AG04450 (cell line): Measurements from ENCODE around the gene ABHD11. TPM values are rescaled to one million over a fixed set of nuclear protein-coding genes. Genes with fewer than 3 reads are reported as not detected.

Experiments
- CTCF ChIA-PET: fragments of 300-600, 350-600 bp; formaldehyde crosslinking; extraction: SDS; loops from one replicate; lab custom pipeline; 2022; ENCODE audit warnings: antibody characterized with exemption, inconsistent platforms; lab: Charles Lee
- POLR2A ChIA-PET: fragments of 350-600 bp; formaldehyde crosslinking; extraction: SDS; loops from one replicate; lab custom pipeline; 2021; ENCODE audit warnings: antibody characterized with exemption, inconsistent platforms; lab: Yijun Ruan, JAX
- DNase-seq: peaks from one replicate; pipeline ENCODE4 v3.0.0-alpha.2; 2011; ENCODE audit warnings: low read depth, low spot score
- H3K27ac ChIP-seq: one replicate; pipeline ENCODE4 v1.5.1; 2012; ENCODE audit warnings: low read depth, low read length, control low read depth
- H3K27me3 ChIP-seq: one replicate; pipeline ENCODE4 v1.6.0; 2012; ENCODE audit warnings: low read length; ENCODE audit not compliant: control insufficient read depth, insufficient read depth
- H3K4me3 ChIP-seq: 2 replicates; pipeline ENCODE4 v1.5.1; 2011; ENCODE audit warnings: mild to moderate bottlenecking, low read depth, low read length, control low read depth
- H3K9me3 ChIP-seq: 2 replicates; pipeline ENCODE4 v1.5.1; 2012; ENCODE audit warnings: low read length; ENCODE audit not compliant: control insufficient read depth, insufficient read depth
- polyA plus RNA-seq: library from polyadenylated mRNA; depleted of rRNA; stranded (reverse); fragments of >200 nt; gene quantifications from 2 replicates; pipeline ENCODE4 v1.2.3, GENCODE V29; 2011
- TF ChIP-seq, protein P1 (sequence below): IDR thresholded peaks from 2 replicates; pipeline ENCODE4 v1.5.1; 2011; ENCODE audit warnings: low read depth, low read length, control low read depth, inconsistent platforms

ABHD11 gene
- polyA plus RNA-seq, 1 experiment: 5.1 TPM

DNA sequence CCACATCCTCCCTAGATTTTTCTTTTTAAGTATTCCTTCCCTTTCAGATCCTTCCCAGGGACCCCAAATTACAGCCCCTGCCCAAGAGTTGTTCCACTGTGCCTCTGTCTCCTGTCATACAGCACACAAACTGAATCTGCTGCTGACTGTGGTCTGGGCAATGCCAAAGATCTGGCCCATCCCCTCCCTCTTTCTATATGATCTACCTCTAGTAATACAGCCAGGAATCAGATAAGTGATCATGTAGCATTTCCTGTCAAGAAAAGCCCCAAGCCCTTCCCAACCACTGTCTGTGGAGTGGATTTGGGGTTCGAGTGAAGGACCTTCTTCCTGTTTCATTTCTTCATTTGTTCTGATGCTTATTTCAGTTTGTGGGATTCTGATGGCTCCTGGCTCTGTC is 25.8 kb downstream of the ABHD11 start:
- Histone ChIP-seq H3K4me3 (no peak overlapping the region), H3K9me3 (no peaks in the 10 kb centered on the region; the same call in 1 of the 2 replicates), H3K27me3 (no peaks in the 10 kb centered on the region), H3K27ac (no peak overlapping the region)
- ChIA-PET CTCF (no interaction called here), POLR2A (interaction anchor here (0.5 to 0.6 kb wide), 2 partner anchors 16 to 407 kb away, joined by 3 to 4 read pairs; no protein-coding TSS in a partner anchor)
- TF ChIP-seq, protein P1, sequence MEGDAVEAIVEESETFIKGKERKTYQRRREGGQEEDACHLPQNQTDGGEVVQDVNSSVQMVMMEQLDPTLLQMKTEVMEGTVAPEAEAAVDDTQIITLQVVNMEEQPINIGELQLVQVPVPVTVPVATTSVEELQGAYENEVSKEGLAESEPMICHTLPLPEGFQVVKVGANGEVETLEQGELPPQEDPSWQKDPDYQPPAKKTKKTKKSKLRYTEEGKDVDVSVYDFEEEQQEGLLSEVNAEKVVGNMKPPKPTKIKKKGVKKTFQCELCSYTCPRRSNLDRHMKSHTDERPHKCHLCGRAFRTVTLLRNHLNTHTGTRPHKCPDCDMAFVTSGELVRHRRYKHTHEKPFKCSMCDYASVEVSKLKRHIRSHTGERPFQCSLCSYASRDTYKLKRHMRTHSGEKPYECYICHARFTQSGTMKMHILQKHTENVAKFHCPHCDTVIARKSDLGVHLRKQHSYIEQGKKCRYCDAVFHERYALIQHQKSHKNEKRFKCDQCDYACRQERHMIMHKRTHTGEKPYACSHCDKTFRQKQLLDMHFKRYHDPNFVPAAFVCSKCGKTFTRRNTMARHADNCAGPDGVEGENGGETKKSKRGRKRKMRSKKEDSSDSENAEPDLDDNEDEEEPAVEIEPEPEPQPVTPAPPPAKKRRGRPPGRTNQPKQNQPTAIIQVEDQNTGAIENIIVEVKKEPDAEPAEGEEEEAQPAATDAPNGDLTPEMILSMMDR: no peak
- no peak for DNase-seq

DNA sequence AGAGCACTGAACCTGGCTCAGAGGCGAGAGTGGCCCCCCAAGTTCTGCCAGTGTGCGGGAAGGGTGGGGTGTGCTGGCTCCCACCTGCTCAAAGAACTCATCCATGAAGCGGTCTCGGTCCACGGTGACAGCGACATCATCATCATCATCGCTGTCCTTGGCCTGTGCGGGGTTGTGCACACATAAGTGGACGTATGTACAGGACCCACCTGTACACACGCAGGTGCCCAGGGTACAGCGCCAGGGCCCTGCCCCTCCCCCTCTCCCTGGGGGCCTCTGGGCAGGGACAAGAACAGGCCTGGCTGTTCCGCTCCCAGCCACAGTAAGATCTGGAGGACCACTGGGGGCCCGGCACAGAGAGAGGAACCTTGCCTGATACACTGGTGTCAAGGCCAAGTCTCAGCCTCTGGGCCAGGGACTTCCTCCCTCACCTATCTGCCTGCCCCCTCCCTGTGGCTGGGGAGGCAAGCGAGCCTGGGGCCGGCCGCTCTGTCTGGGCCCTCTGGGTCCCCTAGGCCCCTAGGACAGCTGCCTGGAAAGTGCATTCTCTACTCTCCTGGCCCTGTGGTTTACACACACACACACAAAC is 29.5 kb downstream of the ABHD11 start:
- Histone ChIP-seq H3K27me3 (no peaks in the 10 kb centered on the region), H3K4me3 (no peak overlapping the region), H3K27ac (no peak overlapping the region), H3K9me3 (no peaks in the 10 kb centered on the region; the same call in 1 of the 2 replicates)
- DNase-seq: no peak
- TF ChIP-seq, protein P1: no peak
- ChIA-PET POLR2A (no interaction called here), CTCF (no interaction called here)

DNA sequence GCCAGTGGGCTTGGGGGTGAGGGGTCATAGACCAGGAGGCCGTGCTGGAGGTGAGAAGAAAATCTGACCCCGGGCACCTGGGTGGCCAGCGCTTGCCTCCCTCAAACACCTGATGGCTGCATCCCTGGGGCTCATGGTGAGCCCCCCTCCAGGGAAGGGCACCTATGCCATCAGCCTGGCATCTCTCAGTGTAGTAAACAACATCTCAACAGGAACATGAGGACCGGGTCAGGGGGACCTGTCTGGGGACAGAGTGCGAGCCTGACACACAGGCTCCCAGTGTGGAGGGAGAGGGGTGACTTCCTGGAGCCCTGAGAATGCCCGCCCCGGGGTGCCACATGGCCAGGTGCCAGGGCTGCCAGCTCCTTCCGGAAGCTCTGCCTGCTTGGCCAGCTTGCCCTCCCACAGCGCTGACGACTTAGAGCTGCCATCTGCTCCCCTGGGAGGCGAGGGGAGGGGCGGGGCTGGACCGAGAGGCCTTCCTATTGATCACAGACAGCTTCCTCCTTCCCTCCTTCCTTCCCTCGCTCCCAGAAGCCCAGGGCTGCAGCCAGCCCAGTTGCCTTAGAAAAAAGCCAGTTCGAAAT is 31.5 kb downstream of the ABHD11 start:
- no peak overlapping the region for H3K27ac ChIP-seq
- TF ChIP-seq, protein P1: no peak
- POLR2A ChIA-PET: interaction anchor here (1.5 kb wide), 1 partner anchor 8 kb away, joined by 5 read pairs; no protein-coding TSS in a partner anchor
- no peaks in the 10 kb centered on the region; the same call in 1 of the 2 replicates for H3K9me3 ChIP-seq
- no peak for DNase-seq
- no peaks in the 10 kb centered on the region for H3K27me3 ChIP-seq
- CTCF ChIA-PET: no interaction called here
- H3K4me3 ChIP-seq: no peak overlapping the region

DNA sequence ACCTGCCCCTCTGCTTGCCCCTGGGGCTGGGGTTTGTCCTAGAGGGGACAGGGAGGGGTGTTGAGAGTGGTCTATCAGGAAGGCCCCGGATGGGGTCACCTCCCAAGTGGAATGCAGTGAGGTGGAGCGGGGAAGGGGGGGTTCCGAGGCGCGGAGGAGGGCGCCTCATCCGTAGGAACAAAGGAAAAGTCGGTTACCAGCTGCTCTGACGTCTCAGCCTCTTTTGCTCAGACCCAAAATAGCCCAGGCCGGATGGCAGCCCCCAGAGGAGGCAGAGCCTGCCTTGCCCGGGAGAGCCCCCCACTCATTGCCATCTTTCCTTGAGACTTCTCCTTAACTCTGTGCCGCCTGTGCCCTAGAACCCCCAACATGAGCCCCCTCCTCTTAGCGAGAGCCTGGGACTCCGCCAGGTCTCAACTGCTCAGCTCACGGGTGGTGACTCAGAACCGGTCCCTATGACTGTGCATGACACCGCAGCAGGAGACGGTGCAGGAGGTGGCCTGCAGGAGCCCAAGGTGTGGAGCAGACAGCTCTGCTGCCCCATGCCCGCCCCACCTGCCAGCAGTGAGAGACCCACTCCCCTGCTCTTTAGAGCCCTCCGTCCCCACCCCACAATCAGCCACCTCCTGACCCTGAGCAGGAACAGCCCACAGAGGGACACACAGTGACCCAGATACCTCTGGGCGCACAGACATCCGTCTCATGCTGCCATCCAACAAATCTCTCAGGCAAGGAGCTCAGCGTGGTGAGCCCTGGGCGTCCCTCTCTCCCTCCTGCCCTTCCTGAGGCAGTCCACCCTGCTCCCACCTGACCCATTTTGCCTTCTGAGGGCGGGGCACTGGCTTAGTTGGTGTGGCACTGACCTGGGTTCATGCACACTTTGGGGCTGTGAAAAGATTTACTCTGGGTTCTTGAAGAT is 32.2 kb downstream of the ABHD11 start:
- ChIA-PET CTCF (no interaction called here), POLR2A (interaction anchor here (0.5 to 1.5 kb wide), 4 partner anchors 9 to 105 kb away, joined by 4 to 6 read pairs (median 5); no protein-coding TSS in a partner anchor)
- DNase-seq: no peak
- no peak overlapping the region for H3K27ac ChIP-seq
- TF ChIP-seq, protein P1: no peak
- no peaks in the 10 kb centered on the region for H3K27me3 ChIP-seq
- no peaks in the 10 kb centered on the region; the same call in 1 of the 2 replicates for H3K9me3 ChIP-seq
- H3K4me3 ChIP-seq: no peak overlapping the region
